Naive thymus-derived CD8-positive, alpha-beta T cell (primary cell): Measurements from ENCODE around the gene GRIK2. TPM values are rescaled to one million over a fixed set of nuclear protein-coding genes. Genes with fewer than 3 reads are reported as not detected.

Experiments used
- ATAC-seq, 2 donors: fragments of 150-1000 bp; cut with Tn5 transposase in 1 of 2; sonication (Bioruptor Pico), chemical (Tn5 transposase) in 1 of 2; 1 replicate in 1 of 2; 2 replicates in 1 of 2; pipeline ENCODE4 v1.10.0; 2021; ENCODE audit warnings: mild to moderate bottlenecking in 2 of 2, moderate library complexity in 2 of 2
- POLR2A ChIA-PET: fragments of 350-600 bp; sonication (Branson Sonifier 250); formaldehyde crosslinking; loops from one replicate; lab custom pipeline; 2021; ENCODE audit warnings: antibody characterized with exemption; lab: Charles Lee
- DNase-seq, 10 donors: peaks; one replicate each; pipeline versions ENCODE4 v3.0.0 to v3.0.0-alpha.2; 2020 to 2022
- H3K27ac Mint-ChIP-seq, 10 donors: one replicate each; pipeline ENCODE4 v1.8.0; 2020 to 2022; ENCODE audit warnings: mild to moderate bottlenecking in 10 of 10, mixed read lengths in 10 of 10, moderate library complexity in 4 of 10, inconsistent platforms in 1 of 10
- H3K27me3 Mint-ChIP-seq, 5 donors: one replicate each; pipeline ENCODE4 v1.8.0; 2021 to 2022; ENCODE audit warnings: mixed read lengths in 5 of 5
- H3K36me3 Mint-ChIP-seq, 3 donors: one replicate each; pipeline ENCODE4 v1.8.0; 2020 to 2022; ENCODE audit warnings: mixed read lengths in 3 of 3, mild to moderate bottlenecking in 2 of 3, inconsistent platforms in 1 of 3
- H3K4me1 Mint-ChIP-seq, 4 donors: one replicate each; pipeline ENCODE4 v1.8.0; 2021 to 2022; ENCODE audit warnings: mixed read lengths in 4 of 4
- H3K4me3 Mint-ChIP-seq, 10 donors: one replicate each; pipeline ENCODE4 v1.8.0; 2020 to 2022; ENCODE audit warnings: mild to moderate bottlenecking in 10 of 10, mixed read lengths in 10 of 10, moderate library complexity in 6 of 10, inconsistent platforms in 1 of 10
- H3K9me3 Mint-ChIP-seq, 9 donors: one replicate each; pipeline ENCODE4 v1.8.0; 2020 to 2022; ENCODE audit warnings: mixed read lengths in 9 of 9, mild to moderate bottlenecking in 3 of 9, inconsistent platforms in 1 of 9, moderate library complexity in 1 of 9
- polyA plus RNA-seq, 3 donors: library from polyadenylated mRNA; unstranded; fragments of 300-500 nt; fragmentation: Illumina TruSeq; gene quantifications; one replicate each; pipeline ENCODE4 v1.2.3, GENCODE V29; 2021
- total RNA-seq, 8 experiments: library from RNA in 2 of 8; stranded (reverse) in 2 of 8; gene quantifications; one replicate each; pipeline ENCODE4 v1.2.3 and lab custom pipeline; 2021 to 2026

The GRIK2 gene
- total and polyA plus RNA-seq, 5 experiments from 2014 or later: not detected

GRCh38 chr6:101443315-101443714 is 49.8 kb downstream of the GRIK2 start:
- Mint-ChIP-seq H3K4me3 (no peak overlapping the region), H3K36me3 (no peaks in the 10 kb centered on the region), H3K9me3 (peaks cover 0 to 12% (median 0%) of the 10 kb centered on the region in 9 donors), H3K27me3 (no peaks in the 10 kb centered on the region), H3K27ac (no peak overlapping the region), H3K4me1 (no peaks in the 10 kb centered on the region)
- DNase-seq (no peak), ATAC-seq (no peak)
- POLR2A ChIA-PET: no interaction called here

- Mint-ChIP-seq H3K27me3 (no peaks in the 10 kb centered on the region), H3K27ac (no peak overlapping the region), H3K4me3 (no peak overlapping the region), H3K4me1 (no peaks in the 10 kb centered on the region), H3K9me3 (peaks cover 0 to 12% (median 0%) of the 10 kb centered on the region in 9 donors), H3K36me3 (no peaks in the 10 kb centered on the region)
- POLR2A ChIA-PET: no interaction called here
- no peak for DNase-seq
- no peak for ATAC-seq
These were observed 51.2 kb downstream of the GRIK2 start for GRCh38 chr6:101444717-101445116.

GRCh38 chr6:101445527-101445926 is 52.0 kb downstream of the GRIK2 start:
- no peak for DNase-seq
- Mint-ChIP-seq H3K27me3 (no peaks in the 10 kb centered on the region), H3K9me3 (peaks cover 0 to 12% (median 0%) of the 10 kb centered on the region in 9 donors), H3K4me1 (no peaks in the 10 kb centered on the region), H3K4me3 (no peak overlapping the region), H3K27ac (no peak overlapping the region), H3K36me3 (no peaks in the 10 kb centered on the region)
- no peak for ATAC-seq
- POLR2A ChIA-PET: no interaction called here

GRCh38 chr6:101450901-101451300 is 57.4 kb downstream of the GRIK2 start:
- H3K27me3 Mint-ChIP-seq: no peaks in the 10 kb centered on the region
- POLR2A ChIA-PET: no interaction called here

GRCh38 chr6:101451981-101452380 is 58.5 kb downstream of the GRIK2 start:
- no peaks in the 10 kb centered on the region for H3K27me3 Mint-ChIP-seq
- no peaks in the 10 kb centered on the region for H3K4me1 Mint-ChIP-seq
- no peak overlapping the region for H3K4me3 Mint-ChIP-seq
- H3K27ac Mint-ChIP-seq: no peak overlapping the region
- ATAC-seq (no peak), DNase-seq (no peak)
- H3K36me3 Mint-ChIP-seq: no peaks in the 10 kb centered on the region
- POLR2A ChIA-PET: no interaction called here
- peaks cover 0 to 4% (median 0%) of the 10 kb centered on the region in 9 donors for H3K9me3 Mint-ChIP-seq

More at GRCh38 chr6:101450901-101451300, 57.4 kb downstream of the GRIK2 start:
- Mint-ChIP-seq H3K9me3 (peaks cover 0 to 4% (median 0%) of the 10 kb centered on the region in 9 donors), H3K27ac (no peak overlapping the region), H3K36me3 (no peaks in the 10 kb centered on the region), H3K4me3 (no peak overlapping the region), H3K4me1 (no peaks in the 10 kb centered on the region)
- no peak for DNase-seq
- no peak for ATAC-seq

- POLR2A ChIA-PET: no interaction called here
- Mint-ChIP-seq H3K9me3 (peaks cover 0 to 4% (median 0%) of the 10 kb centered on the region in 9 donors), H3K27ac (no peak overlapping the region), H3K36me3 (no peaks in the 10 kb centered on the region), H3K27me3 (no peaks in the 10 kb centered on the region), H3K4me1 (no peaks in the 10 kb centered on the region), H3K4me3 (no peak overlapping the region)
- DNase-seq: no peak
- no peak for ATAC-seq
These were observed 59.7 kb downstream of the GRIK2 start for GRCh38 chr6:101453221-101453620.

- no peak overlapping the region for H3K4me3 Mint-ChIP-seq
- ATAC-seq: no peak
- no peak overlapping the region for H3K27ac Mint-ChIP-seq
- no peaks in the 10 kb centered on the region for H3K27me3 Mint-ChIP-seq
- H3K36me3 Mint-ChIP-seq: no peaks in the 10 kb centered on the region
- DNase-seq: no peak
- peaks cover 0 to 4% (median 0%) of the 10 kb centered on the region in 9 donors for H3K9me3 Mint-ChIP-seq
- POLR2A ChIA-PET: no interaction called here
- no peaks in the 10 kb centered on the region for H3K4me1 Mint-ChIP-seq
These were observed 60.7 kb downstream of the GRIK2 start for GRCh38 chr6:101454106-101454676.

- H3K27ac Mint-ChIP-seq: no peak overlapping the region
- ATAC-seq (no peak), DNase-seq (no peak)
- no peak overlapping the region for H3K4me3 Mint-ChIP-seq
- no peaks in the 10 kb centered on the region for H3K27me3 Mint-ChIP-seq
- no peaks in the 10 kb centered on the region for H3K4me1 Mint-ChIP-seq
- no peaks in the 10 kb centered on the region for H3K36me3 Mint-ChIP-seq
- POLR2A ChIA-PET: no interaction called here
- H3K9me3 Mint-ChIP-seq: no peaks in the 10 kb centered on the region
These were observed 64.8 kb downstream of the GRIK2 start for GRCh38 chr6:101458336-101458735.

GRCh38 chr6:101458826-101459225 is 65.3 kb downstream of the GRIK2 start:
- H3K36me3 Mint-ChIP-seq: no peaks in the 10 kb centered on the region
- H3K4me1 Mint-ChIP-seq: no peaks in the 10 kb centered on the region
- H3K9me3 Mint-ChIP-seq: no peaks in the 10 kb centered on the region
- POLR2A ChIA-PET: no interaction called here
- no peak for DNase-seq
- H3K27ac Mint-ChIP-seq: no peak overlapping the region
- ATAC-seq: no peak
- no peaks in the 10 kb centered on the region for H3K27me3 Mint-ChIP-seq
- H3K4me3 Mint-ChIP-seq: no peak overlapping the region

GRCh38 chr6:101462576-101462975 is 69.1 kb downstream of the GRIK2 start:
- H3K4me1 Mint-ChIP-seq: no peaks in the 10 kb centered on the region
- H3K4me3 Mint-ChIP-seq: no peak overlapping the region
- H3K27me3 Mint-ChIP-seq: no peaks in the 10 kb centered on the region
- no peak for DNase-seq
- POLR2A ChIA-PET: no interaction called here
- ATAC-seq: no peak
- no peaks in the 10 kb centered on the region for H3K36me3 Mint-ChIP-seq
- H3K9me3 Mint-ChIP-seq: peaks cover 0 to 3% (median 0%) of the 10 kb centered on the region in 9 donors
- H3K27ac Mint-ChIP-seq: no peak overlapping the region

- Mint-ChIP-seq H3K4me1 (no peaks in the 10 kb centered on the region), H3K9me3 (peaks cover 0 to 11% (median 0%) of the 10 kb centered on the region in 9 donors), H3K4me3 (no peak overlapping the region), H3K27ac (no peak overlapping the region), H3K36me3 (no peaks in the 10 kb centered on the region), H3K27me3 (no peaks in the 10 kb centered on the region)
- POLR2A ChIA-PET: no interaction called here
- ATAC-seq (no peak), DNase-seq (no peak)
These were observed 72.4 kb downstream of the GRIK2 start for GRCh38 chr6:101465863-101466262.

- POLR2A ChIA-PET: no interaction called here
- H3K27me3 Mint-ChIP-seq: no peaks in the 10 kb centered on the region
- H3K27ac Mint-ChIP-seq: no peak overlapping the region
- ATAC-seq: no peak
- no peaks in the 10 kb centered on the region for H3K4me1 Mint-ChIP-seq
- H3K9me3 Mint-ChIP-seq: peaks cover 0 to 2% (median 0%) of the 10 kb centered on the region in 9 donors
- DNase-seq: no peak
- H3K36me3 Mint-ChIP-seq: no peaks in the 10 kb centered on the region
- no peak overlapping the region for H3K4me3 Mint-ChIP-seq
These were observed 83.9 kb downstream of the GRIK2 start for GRCh38 chr6:101477436-101477835.

- POLR2A ChIA-PET: no interaction called here
- DNase-seq: no peak
- no peaks in the 10 kb centered on the region for H3K4me1 Mint-ChIP-seq
- no peak overlapping the region for H3K27ac Mint-ChIP-seq
- H3K9me3 Mint-ChIP-seq: peaks cover 0 to 2% (median 0%) of the 10 kb centered on the region in 9 donors
- ATAC-seq: no peak
- H3K36me3 Mint-ChIP-seq: no peaks in the 10 kb centered on the region
- no peak overlapping the region for H3K4me3 Mint-ChIP-seq
- no peaks in the 10 kb centered on the region for H3K27me3 Mint-ChIP-seq
These were observed 85.4 kb downstream of the GRIK2 start for GRCh38 chr6:101478891-101479290.

- Mint-ChIP-seq H3K27me3 (no peaks in the 10 kb centered on the region), H3K4me1 (no peaks in the 10 kb centered on the region), H3K4me3 (no peak overlapping the region), H3K27ac (no peak overlapping the region), H3K9me3 (peaks cover 0 to 2% (median 0%) of the 10 kb centered on the region in 9 donors), H3K36me3 (no peaks in the 10 kb centered on the region)
- DNase-seq (no peak), ATAC-seq (no peak)
- POLR2A ChIA-PET: no interaction called here
These were observed 89.1 kb downstream of the GRIK2 start for GRCh38 chr6:101482606-101483005.
